GM12872 (cell line): ENCODE results near the gene NUP160.

Experiments
- TF ChIP-seq, protein P1 (sequence below): IDR thresholded peaks from 3 replicates; pipeline ENCODE4 v1.5.1; 2011; ENCODE audit warnings: low read depth, mild to moderate bottlenecking, low read length, moderate library complexity; ENCODE audit not compliant: insufficient read depth

The NUP160 gene

GRCh38 chr11:47852053-47852452 is 3.9 kb upstream of the NUP160 start:
- TF ChIP-seq, protein P1, sequence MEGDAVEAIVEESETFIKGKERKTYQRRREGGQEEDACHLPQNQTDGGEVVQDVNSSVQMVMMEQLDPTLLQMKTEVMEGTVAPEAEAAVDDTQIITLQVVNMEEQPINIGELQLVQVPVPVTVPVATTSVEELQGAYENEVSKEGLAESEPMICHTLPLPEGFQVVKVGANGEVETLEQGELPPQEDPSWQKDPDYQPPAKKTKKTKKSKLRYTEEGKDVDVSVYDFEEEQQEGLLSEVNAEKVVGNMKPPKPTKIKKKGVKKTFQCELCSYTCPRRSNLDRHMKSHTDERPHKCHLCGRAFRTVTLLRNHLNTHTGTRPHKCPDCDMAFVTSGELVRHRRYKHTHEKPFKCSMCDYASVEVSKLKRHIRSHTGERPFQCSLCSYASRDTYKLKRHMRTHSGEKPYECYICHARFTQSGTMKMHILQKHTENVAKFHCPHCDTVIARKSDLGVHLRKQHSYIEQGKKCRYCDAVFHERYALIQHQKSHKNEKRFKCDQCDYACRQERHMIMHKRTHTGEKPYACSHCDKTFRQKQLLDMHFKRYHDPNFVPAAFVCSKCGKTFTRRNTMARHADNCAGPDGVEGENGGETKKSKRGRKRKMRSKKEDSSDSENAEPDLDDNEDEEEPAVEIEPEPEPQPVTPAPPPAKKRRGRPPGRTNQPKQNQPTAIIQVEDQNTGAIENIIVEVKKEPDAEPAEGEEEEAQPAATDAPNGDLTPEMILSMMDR, result no peak

DNA sequence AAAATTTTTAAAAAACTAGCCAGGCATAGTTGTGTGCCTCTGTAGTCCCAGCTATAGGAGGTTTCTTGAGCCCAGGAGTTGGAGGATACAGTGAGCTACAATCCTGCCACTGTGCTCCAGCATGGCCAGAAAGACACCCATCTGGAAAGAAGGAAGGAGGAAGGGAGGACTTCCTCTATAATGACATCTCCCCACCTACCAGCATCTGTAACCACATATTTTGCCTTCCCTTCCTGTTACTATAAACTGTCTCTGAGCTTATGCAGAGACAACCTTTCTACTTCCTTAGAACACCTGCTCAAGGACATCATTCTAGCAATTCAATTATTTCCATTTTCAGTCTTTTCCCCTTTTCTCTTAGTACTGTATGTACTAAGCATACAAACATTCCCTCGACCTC is 2.2 kb upstream of the NUP160 start:
- TF ChIP-seq, protein P1, result no peak

- TF ChIP-seq, protein P1, result no peak
These were observed 578 bp upstream of the NUP160 start for GRCh38 chr11:47848700-47849155.

DNA sequence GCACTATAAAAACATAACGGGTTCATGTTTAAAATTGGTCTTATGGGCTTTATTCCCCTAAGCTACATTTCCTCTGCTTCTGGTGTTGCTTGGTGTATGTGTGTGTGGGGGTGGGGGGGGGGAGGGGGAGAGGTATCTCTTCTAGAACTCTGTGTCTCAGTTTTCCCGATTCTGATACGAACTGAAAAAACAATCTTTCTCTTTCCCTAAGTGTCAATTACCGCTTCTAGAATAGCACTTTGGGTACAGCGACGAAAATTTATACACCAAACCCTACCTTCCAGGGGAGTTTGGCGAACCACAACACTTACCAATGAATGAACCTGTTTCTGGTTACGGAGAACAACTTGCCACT is 636 bp downstream of the NUP160 start:
- TF ChIP-seq, protein P1, result no peak

DNA sequence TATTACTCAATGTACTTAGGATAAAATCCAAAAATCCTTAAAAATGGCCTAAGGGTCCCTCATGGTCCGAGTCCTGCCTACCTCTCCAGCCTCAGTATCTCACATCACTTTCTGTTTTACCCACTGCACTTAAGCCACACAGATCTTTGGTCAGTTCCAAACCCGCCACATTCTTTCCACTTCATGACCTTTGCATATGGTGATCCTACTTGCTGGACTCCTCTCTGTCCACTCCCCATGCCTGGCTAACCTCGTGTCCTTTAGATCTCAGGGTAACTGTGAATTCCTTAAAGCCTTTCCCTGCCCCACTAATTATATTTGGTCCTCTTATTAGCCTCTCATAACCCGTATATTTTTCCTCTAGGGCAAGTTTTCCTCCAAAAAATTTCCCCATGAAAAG is 1.2 kb downstream of the NUP160 start:
- TF ChIP-seq, protein P1, result no peak

GRCh38 chr11:47843361-47844055 is 4.6 kb downstream of the NUP160 start:
- TF ChIP-seq, protein P1, result no peak

DNA sequence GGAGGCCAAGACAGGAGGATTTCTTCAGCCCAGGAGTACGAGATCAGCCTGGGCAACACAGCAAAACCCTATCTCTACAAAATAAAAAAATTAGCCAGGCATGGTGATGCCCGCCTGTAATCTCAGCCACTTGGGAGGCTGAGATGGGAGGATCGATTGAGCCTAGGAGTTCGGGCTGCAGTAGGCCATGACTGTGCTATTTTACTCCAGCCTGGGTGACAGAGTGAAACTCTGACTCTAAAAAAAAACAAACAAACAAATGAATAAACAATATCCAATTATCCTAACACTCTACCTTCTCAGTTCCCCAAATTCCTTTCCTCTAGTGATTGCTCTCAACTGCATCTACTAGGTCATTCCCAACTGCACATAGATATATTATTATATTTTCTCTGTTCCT is 5.4 kb downstream of the NUP160 start:
- TF ChIP-seq, protein P1, result no peak

GRCh38 chr11:47837929-47838328 is 10.2 kb downstream of the NUP160 start:
- TF ChIP-seq, protein P1, result no peak
